ENCODE measurements around the gene EPM2AIP1.

Gene EPM2AIP1

GRCh38 chr3:36960502-36960901, 32.4 kb downstream of the EPM2AIP1 start:
- DNase-seq (ENCODE audit: low spot score) (no peak), ATAC-seq (ENCODE audit: low read depth) (no peak)
- Histone ChIP-seq H3K27me3 (ENCODE audit: insufficient read depth, poor library complexity, severe bottlenecking) (no peaks in the 10 kb centered on the region), H3K36me3 (ENCODE audit: low read depth) (no peaks in the 10 kb centered on the region), H3K9me3 (ENCODE audit: severe bottlenecking) (no peaks in the 10 kb centered on the region), H3K4me1 (ENCODE audit: insufficient read depth, poor library complexity, severe bottlenecking) (peaks cover 6% of the 10 kb centered on the region), H3K27ac (ENCODE audit: poor library complexity, severe bottlenecking) (no peak overlapping the region), H3K4me3 (ENCODE audit: severe bottlenecking) (no peak overlapping the region)
- TF ChIP-seq, protein P1, sequence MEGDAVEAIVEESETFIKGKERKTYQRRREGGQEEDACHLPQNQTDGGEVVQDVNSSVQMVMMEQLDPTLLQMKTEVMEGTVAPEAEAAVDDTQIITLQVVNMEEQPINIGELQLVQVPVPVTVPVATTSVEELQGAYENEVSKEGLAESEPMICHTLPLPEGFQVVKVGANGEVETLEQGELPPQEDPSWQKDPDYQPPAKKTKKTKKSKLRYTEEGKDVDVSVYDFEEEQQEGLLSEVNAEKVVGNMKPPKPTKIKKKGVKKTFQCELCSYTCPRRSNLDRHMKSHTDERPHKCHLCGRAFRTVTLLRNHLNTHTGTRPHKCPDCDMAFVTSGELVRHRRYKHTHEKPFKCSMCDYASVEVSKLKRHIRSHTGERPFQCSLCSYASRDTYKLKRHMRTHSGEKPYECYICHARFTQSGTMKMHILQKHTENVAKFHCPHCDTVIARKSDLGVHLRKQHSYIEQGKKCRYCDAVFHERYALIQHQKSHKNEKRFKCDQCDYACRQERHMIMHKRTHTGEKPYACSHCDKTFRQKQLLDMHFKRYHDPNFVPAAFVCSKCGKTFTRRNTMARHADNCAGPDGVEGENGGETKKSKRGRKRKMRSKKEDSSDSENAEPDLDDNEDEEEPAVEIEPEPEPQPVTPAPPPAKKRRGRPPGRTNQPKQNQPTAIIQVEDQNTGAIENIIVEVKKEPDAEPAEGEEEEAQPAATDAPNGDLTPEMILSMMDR (IDR thresholded peaks at IDR 0.05; ENCODE audit: poor library complexity, severe bottlenecking): no peak

- TF ChIP-seq, protein P1 (IDR thresholded peaks at IDR 0.05; ENCODE audit: poor library complexity, severe bottlenecking): no peak
- DNase-seq (ENCODE audit: low spot score) (no peak), ATAC-seq (ENCODE audit: low read depth) (no peak)
- H3K4me3 ChIP-seq (ENCODE audit: severe bottlenecking): no peak overlapping the region
- H3K4me1 ChIP-seq (ENCODE audit: insufficient read depth, poor library complexity, severe bottlenecking): peaks cover 6% of the 10 kb centered on the region
- no peaks in the 10 kb centered on the region for H3K36me3 ChIP-seq (ENCODE audit: low read depth)
- no peaks in the 10 kb centered on the region for H3K27me3 ChIP-seq (ENCODE audit: insufficient read depth, poor library complexity, severe bottlenecking)
- no peaks in the 10 kb centered on the region for H3K9me3 ChIP-seq (ENCODE audit: severe bottlenecking)
- no peak overlapping the region for H3K27ac ChIP-seq (ENCODE audit: poor library complexity, severe bottlenecking)
These were observed 33.1 kb downstream of the EPM2AIP1 start for GRCh38 chr3:36959821-36960220.

- DNase-seq (ENCODE audit: low spot score): no peak
- TF ChIP-seq, protein P1 (IDR thresholded peaks at IDR 0.05; ENCODE audit: poor library complexity, severe bottlenecking): no peak
- Histone ChIP-seq H3K4me3 (ENCODE audit: severe bottlenecking) (no peak overlapping the region), H3K9me3 (ENCODE audit: severe bottlenecking) (no peaks in the 10 kb centered on the region), H3K27me3 (ENCODE audit: insufficient read depth, poor library complexity, severe bottlenecking) (no peaks in the 10 kb centered on the region), H3K27ac (ENCODE audit: poor library complexity, severe bottlenecking) (peak overlapping the region; percentile 34), H3K36me3 (ENCODE audit: low read depth) (no peaks in the 10 kb centered on the region), H3K4me1 (ENCODE audit: insufficient read depth, poor library complexity, severe bottlenecking) (peaks cover 6% of the 10 kb centered on the region)
- peak; percentile 75 for ATAC-seq (ENCODE audit: low read depth)
These were observed 34.9 kb downstream of the EPM2AIP1 start for GRCh38 chr3:36957862-36958686.

- Histone ChIP-seq H3K9me3 (ENCODE audit: severe bottlenecking) (no peaks in the 10 kb centered on the region), H3K4me3 (ENCODE audit: severe bottlenecking) (no peak overlapping the region), H3K36me3 (ENCODE audit: low read depth) (no peaks in the 10 kb centered on the region), H3K27me3 (ENCODE audit: insufficient read depth, poor library complexity, severe bottlenecking) (no peaks in the 10 kb centered on the region), H3K27ac (ENCODE audit: poor library complexity, severe bottlenecking) (no peak overlapping the region), H3K4me1 (ENCODE audit: insufficient read depth, poor library complexity, severe bottlenecking) (peaks cover 6% of the 10 kb centered on the region)
- TF ChIP-seq, protein P1 (IDR thresholded peaks at IDR 0.05; ENCODE audit: poor library complexity, severe bottlenecking): no peak
- ATAC-seq (ENCODE audit: low read depth) (no peak), DNase-seq (ENCODE audit: low spot score) (no peak)
These were observed 35.9 kb downstream of the EPM2AIP1 start for GRCh38 chr3:36957063-36957462.

- peaks cover 6% of the 10 kb centered on the region for H3K4me1 ChIP-seq (ENCODE audit: insufficient read depth, poor library complexity, severe bottlenecking)
- no peaks in the 10 kb centered on the region for H3K27me3 ChIP-seq (ENCODE audit: insufficient read depth, poor library complexity, severe bottlenecking)
- no peaks in the 10 kb centered on the region for H3K9me3 ChIP-seq (ENCODE audit: severe bottlenecking)
- no peaks in the 10 kb centered on the region for H3K36me3 ChIP-seq (ENCODE audit: low read depth)
- no peak for DNase-seq (ENCODE audit: low spot score)
- H3K4me3 ChIP-seq (ENCODE audit: severe bottlenecking): no peak overlapping the region
- no peak for ATAC-seq (ENCODE audit: low read depth)
- no peak overlapping the region for H3K27ac ChIP-seq (ENCODE audit: poor library complexity, severe bottlenecking)
- TF ChIP-seq, protein P1 (IDR thresholded peaks at IDR 0.05; ENCODE audit: poor library complexity, severe bottlenecking): no peak
These were observed 36.8 kb downstream of the EPM2AIP1 start for GRCh38 chr3:36956155-36956554.

Measured in RWPE2 (cell line).